OCI-LY7 (cell line): ENCODE results near the gene PCDH12. TPM values are rescaled to one million over a fixed set of nuclear protein-coding genes. Genes with fewer than 3 reads are reported as not detected.

ENCODE experiments used
- BruUV-seq: library from RNA; stranded (reverse); fragments of 400-500 nt; replicated peaks from 2 replicates; lab custom pipeline; 2021; lab: Mats Ljungman, UMichigan
- CTCF ChIA-PET: fragments of 300-600 bp; sonication (Branson Sonifier 250); formaldehyde crosslinking; loops from one replicate; lab custom pipeline; 2022; ENCODE audit warnings: antibody characterized with exemption; ENCODE audit not compliant: unreplicated experiment; lab: Charles Lee
- POLR2A ChIA-PET: fragments of 300-600 bp; sonication (Branson Sonifier 250); formaldehyde crosslinking; loops from one replicate; lab custom pipeline; 2022; ENCODE audit warnings: antibody characterized with exemption; lab: Charles Lee
- DNase-seq: peaks from one replicate; pipeline ENCODE4 v3.0.0-alpha.2; 2015; ENCODE audit warnings: low spot score
- H2AFZ ChIP-seq: fragments of 200-600 bp; sonication (generic), shearing (Covaris generic); 2 replicates; pipeline ENCODE4 v1.6.1; 2014; ENCODE audit warnings: mild to moderate bottlenecking, antibody characterized with exemption, low read length, moderate library complexity
- H3K27ac ChIP-seq: fragments of 200-600 bp; sonication (generic); 2 replicates; pipeline ENCODE4 v1.5.1; 2014; ENCODE audit warnings: mixed run types, low read depth, mild to moderate bottlenecking, moderate library complexity, low read length, inconsistent platforms; ENCODE audit not compliant: poor library complexity, severe bottlenecking
- H3K36me3 ChIP-seq: fragments of 200-600 bp; sonication (generic); 2 replicates; pipeline ENCODE4 v1.6.1; 2014; ENCODE audit warnings: mild to moderate bottlenecking, antibody characterized with exemption, low read length, moderate library complexity, mixed read lengths; ENCODE audit not compliant: insufficient read depth
- H3K4me1 ChIP-seq: fragments of 200-600 bp; sonication (generic); 2 replicates; pipeline ENCODE4 v1.5.1; 2014; ENCODE audit warnings: mild to moderate bottlenecking, low read length; ENCODE audit not compliant: insufficient read depth, poor library complexity, severe bottlenecking
- H3K4me2 ChIP-seq: fragments of 200-600 bp; sonication (generic); 2 replicates; pipeline ENCODE4 v1.6.1; 2014; ENCODE audit warnings: mild to moderate bottlenecking, low read length
- H3K4me3 ChIP-seq: fragments of 200-600 bp; sonication (generic); 2 replicates; pipeline ENCODE4 v1.5.1; 2014; ENCODE audit warnings: mild to moderate bottlenecking, low read depth, low read length; ENCODE audit not compliant: poor library complexity, severe bottlenecking
- H3K79me2 ChIP-seq: fragments of 200-600 bp; sonication (generic); 2 replicates; pipeline ENCODE4 v1.6.1; 2016; ENCODE audit warnings: low read depth, mild to moderate bottlenecking, low read length, moderate library complexity, mixed read lengths; ENCODE audit not compliant: insufficient read depth
- H3K9me2 ChIP-seq: fragments of 200-600 bp; sonication (generic); 2 replicates; pipeline ENCODE4 v1.6.1; 2016; ENCODE audit warnings: mild to moderate bottlenecking, low read length, mixed read lengths; ENCODE audit not compliant: insufficient read depth
- H3K9me3 ChIP-seq: fragments of 200-600 bp; sonication (generic); 2 replicates; pipeline ENCODE4 v1.6.1; 2014; ENCODE audit warnings: mild to moderate bottlenecking, mixed run types, low read length, mixed read lengths
- H4K20me1 ChIP-seq: fragments of 200-600 bp; sonication (generic); 2 replicates; pipeline ENCODE4 v1.6.1; 2014; ENCODE audit warnings: mild to moderate bottlenecking, antibody characterized with exemption, low read length, moderate library complexity, mixed read lengths; ENCODE audit not compliant: insufficient read depth
- EZH2phosphoT487 ChIP-seq: fragments of 200-600 bp; sonication (generic); IDR thresholded peaks from 2 replicates; pipeline ENCODE4 v1.6.1; 2018; ENCODE audit warnings: low read depth, borderline replicate concordance, mild to moderate bottlenecking, mixed run types, antibody characterized with exemption, low read length, moderate library complexity, mixed read lengths
- intact Hi-C: fragments of 100-400 bp; cut with micrococcal nuclease; formaldehyde crosslinking; loops from one replicate; pipeline ENCODE4 v1.10.0; 2022; ENCODE audit not compliant: unreplicated experiment
- total RNA-seq, 2 experiments: library from RNA; depleted of rRNA in 1 of 2; stranded (reverse); fragments of >200 nt in 1 of 2; shearing (Covaris generic) in 1 of 2; gene quantifications; 2 replicates each; pipeline ENCODE4 v1.2.3, GENCODE V29; 2014 to 2022
- TF ChIP-seq, protein P1 (sequence below): fragments of 200-600 bp; sonication (generic); conservative IDR thresholded peaks from 2 replicates; pipeline ENCODE4 v1.5.1; 2014; ENCODE audit warnings: mild to moderate bottlenecking, antibody characterized with exemption, low read length, moderate library complexity, mixed read lengths

The PCDH12 gene
- total RNA-seq, 2 experiments from 2014 or later = 0.03 TPM; not detected in 1

DNA sequence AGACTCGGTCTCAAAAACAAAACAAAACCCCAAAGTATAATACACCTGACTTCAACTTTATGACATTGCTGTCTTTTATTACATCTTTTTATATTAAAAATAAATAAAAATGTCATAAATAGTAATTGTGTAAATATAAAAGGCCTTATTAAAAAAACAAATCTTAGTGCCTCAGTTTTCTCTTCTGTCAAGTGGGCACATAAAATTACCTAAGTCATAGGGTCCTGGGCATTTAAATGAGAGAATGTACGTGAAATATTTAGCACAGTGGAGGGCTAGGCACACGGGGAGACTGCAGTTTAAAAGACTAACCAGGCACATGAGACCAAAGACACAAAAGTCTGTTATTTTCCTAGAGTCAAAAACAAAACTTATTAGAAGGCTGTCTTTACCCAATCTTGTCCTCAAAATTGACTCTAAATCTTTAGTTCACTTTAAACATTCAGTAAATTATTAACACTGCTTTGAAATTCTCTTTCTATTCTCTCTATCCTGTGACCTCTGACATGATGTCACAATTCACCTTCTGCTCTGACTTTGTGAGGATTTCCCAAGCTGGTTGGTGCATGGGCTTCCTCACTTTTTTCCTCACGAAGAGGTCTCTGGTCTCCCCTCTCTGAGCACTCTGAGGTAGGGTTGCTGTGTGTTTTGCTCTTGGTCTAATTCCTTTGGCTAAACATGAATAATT is 8.4 kb upstream of the PCDH12 start:
- BruUV-seq = no TSS peak

DNA sequence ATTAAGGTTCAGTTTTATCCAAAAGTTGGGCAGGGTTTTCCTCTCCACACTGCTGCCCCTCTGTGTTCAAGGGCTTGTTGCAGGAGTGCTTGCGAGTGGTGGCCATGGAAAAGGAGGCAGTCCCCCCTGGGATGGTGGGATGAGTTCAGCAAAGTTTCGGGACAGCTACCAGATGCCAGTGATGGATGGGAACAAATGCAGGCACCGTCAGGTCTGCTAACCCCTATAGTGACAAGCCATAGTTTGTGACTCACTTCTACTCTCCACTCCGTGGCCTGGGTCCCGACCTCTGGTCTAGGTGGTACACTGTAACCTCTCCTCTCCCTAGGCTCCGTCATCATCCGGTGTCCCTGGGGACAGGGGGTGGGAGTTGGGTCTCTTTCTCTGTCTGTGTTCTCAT is 7.1 kb upstream of the PCDH12 start:
- POLR2A ChIA-PET = no interaction called here
- BruUV-seq = no TSS peak
- CTCF ChIA-PET = no interaction called here
- Histone ChIP-seq H3K36me3 (no peaks in the 10 kb centered on the region), H2AFZ (no peak overlapping the region), H4K20me1 (no peaks in the 10 kb centered on the region), H3K4me1 (peaks cover 54% of the 10 kb centered on the region), H3K27ac (no peak overlapping the region), H3K9me2 (no peaks in the 10 kb centered on the region), H3K9me3 (no peaks in the 10 kb centered on the region), H3K4me2 (no peak overlapping the region), H3K79me2 (peaks cover 9% of the 10 kb centered on the region), H3K4me3 (no peak overlapping the region)
- intact Hi-C loops = no loop called here
- TF ChIP-seq, protein P1, sequence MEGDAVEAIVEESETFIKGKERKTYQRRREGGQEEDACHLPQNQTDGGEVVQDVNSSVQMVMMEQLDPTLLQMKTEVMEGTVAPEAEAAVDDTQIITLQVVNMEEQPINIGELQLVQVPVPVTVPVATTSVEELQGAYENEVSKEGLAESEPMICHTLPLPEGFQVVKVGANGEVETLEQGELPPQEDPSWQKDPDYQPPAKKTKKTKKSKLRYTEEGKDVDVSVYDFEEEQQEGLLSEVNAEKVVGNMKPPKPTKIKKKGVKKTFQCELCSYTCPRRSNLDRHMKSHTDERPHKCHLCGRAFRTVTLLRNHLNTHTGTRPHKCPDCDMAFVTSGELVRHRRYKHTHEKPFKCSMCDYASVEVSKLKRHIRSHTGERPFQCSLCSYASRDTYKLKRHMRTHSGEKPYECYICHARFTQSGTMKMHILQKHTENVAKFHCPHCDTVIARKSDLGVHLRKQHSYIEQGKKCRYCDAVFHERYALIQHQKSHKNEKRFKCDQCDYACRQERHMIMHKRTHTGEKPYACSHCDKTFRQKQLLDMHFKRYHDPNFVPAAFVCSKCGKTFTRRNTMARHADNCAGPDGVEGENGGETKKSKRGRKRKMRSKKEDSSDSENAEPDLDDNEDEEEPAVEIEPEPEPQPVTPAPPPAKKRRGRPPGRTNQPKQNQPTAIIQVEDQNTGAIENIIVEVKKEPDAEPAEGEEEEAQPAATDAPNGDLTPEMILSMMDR = no peak
- no peak for TF ChIP-seq EZH2phosphoT487
- no peak for DNase-seq

More for the DNA sequence above, 8.4 kb upstream of the PCDH12 start:
- Histone ChIP-seq H3K79me2 (peaks cover 23% of the 10 kb centered on the region), H3K4me2 (peak overlapping the region; percentile 92), H3K4me1 (peaks cover 54% of the 10 kb centered on the region), H3K36me3 (peaks cover 5% of the 10 kb centered on the region), H3K4me3 (peak overlapping the region; percentile 87), H3K27ac (peak overlapping the region; percentile 99), H4K20me1 (no peaks in the 10 kb centered on the region), H2AFZ (peak overlapping the region; percentile 97), H3K9me2 (no peaks in the 10 kb centered on the region), H3K9me3 (no peaks in the 10 kb centered on the region)
- POLR2A ChIA-PET = interaction anchor here (4.7 kb wide), 1 partner anchor 44 kb away, joined by 29 read pairs; the partner anchor contains the start of gene DELE1
- CTCF ChIA-PET = no interaction called here
- DNase-seq = no peak
- TF ChIP-seq, protein P1 = no peak
- no peak for TF ChIP-seq EZH2phosphoT487
- intact Hi-C loops = no loop called here

DNA sequence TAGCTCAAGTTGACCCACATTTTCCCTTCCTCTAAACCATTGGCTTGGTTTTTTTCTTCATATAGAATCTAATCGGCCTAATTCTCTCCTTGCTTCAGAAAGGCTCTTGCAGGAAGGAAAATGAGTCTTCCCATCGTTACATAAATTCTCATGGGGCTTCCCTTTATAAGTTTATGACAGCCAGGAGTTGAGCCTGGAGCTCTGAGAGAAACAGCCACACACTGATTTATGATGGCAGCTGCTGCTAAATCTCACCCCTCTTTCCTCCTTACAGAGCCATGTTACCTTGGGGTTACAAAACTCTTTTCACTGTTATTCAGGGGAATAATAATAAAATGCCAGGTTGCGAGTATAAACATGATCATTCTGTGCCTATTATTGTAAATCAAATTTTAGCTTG is 5.7 kb upstream of the PCDH12 start:
- Histone ChIP-seq H4K20me1 (no peaks in the 10 kb centered on the region), H3K27ac (no peak overlapping the region), H3K79me2 (no peaks in the 10 kb centered on the region), H3K9me3 (no peaks in the 10 kb centered on the region), H3K4me1 (peaks cover 55% of the 10 kb centered on the region), H3K36me3 (no peaks in the 10 kb centered on the region), H3K9me2 (no peaks in the 10 kb centered on the region), H3K4me2 (no peak overlapping the region), H3K4me3 (no peak overlapping the region), H2AFZ (peak overlapping the region; percentile 31; the same call in 1 of the 2 replicates)
- no TSS peak for BruUV-seq
- intact Hi-C loops = no loop called here
- no peak for DNase-seq
- CTCF ChIA-PET = no interaction called here
- no peak for TF ChIP-seq EZH2phosphoT487
- POLR2A ChIA-PET = interaction anchor here (0.6 to 1.5 kb wide), 5 partner anchors 41 to 497 kb away, joined by 3 to 7 read pairs (median 3); partner anchors contain the start of gene DELE1
